Liver (tissue), 3 donors: ENCODE results near the gene POLD2.

Experiments used
- SP1 ChIP-seq: IDR thresholded peaks from 2 replicates; pipeline ENCODE4 v1.6.1; 2018; ENCODE audit warnings: antibody characterized with exemption, mild to moderate bottlenecking
- TF ChIP-seq, protein P1 (sequence below): fragments of 150-350 bp; IDR thresholded peaks from 2 replicates; pipeline ENCODE4 v1.5.1; 2017; ENCODE audit warnings: improper control_type of control experiment, low read depth, low read length; ENCODE audit not compliant: missing input control
- donor health status: healthy.
- donor health status: healthy.

DNA sequence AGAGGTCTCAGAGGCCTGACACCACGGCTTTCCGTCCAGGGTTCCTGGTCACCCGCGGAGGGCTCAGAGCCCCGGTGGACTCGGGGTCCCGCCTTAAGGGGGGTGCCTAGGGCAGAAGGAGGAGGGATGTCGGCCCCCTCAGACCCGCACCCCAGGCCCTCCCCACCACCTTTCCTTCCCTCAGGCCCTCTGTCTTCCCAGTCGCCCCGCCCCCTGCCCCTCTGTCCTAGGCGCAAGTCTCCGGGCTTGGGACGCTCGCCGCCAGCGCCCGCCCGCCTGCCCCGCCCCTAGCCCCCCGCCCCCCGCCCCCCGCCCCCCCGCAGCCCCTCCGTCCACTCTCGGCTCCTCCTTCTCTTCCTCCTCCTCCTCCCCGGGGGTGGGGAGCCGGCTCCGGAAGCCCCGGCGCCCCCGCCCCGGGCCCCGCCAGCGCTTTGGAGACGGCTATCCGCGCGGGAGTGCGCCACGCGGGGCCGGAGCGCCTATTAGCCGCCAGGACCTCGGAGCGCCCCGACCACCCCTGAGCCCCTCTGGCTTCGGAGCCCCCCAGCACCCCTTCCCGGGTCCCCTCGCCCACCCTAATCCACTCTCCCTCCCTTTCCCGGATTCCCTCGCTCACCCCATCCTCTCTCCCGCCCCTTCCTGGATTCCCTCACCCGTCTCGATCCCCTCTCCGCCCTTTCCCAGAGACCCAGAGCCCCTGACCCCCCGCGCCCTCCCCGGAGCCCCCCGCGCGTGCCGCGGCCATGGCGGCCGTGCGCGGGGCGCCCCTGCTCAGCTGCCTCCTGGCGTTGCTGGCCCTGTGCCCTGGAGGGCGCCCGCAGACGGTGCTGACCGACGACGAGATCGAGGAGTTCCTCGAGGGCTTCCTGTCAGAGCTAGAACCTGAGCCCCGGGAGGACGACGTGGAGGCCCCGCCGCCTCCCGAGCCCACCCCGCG lies 19.2 kb downstream of the POLD2 start, which contains the start of gene AEBP1:
- TF ChIP-seq, protein P1, sequence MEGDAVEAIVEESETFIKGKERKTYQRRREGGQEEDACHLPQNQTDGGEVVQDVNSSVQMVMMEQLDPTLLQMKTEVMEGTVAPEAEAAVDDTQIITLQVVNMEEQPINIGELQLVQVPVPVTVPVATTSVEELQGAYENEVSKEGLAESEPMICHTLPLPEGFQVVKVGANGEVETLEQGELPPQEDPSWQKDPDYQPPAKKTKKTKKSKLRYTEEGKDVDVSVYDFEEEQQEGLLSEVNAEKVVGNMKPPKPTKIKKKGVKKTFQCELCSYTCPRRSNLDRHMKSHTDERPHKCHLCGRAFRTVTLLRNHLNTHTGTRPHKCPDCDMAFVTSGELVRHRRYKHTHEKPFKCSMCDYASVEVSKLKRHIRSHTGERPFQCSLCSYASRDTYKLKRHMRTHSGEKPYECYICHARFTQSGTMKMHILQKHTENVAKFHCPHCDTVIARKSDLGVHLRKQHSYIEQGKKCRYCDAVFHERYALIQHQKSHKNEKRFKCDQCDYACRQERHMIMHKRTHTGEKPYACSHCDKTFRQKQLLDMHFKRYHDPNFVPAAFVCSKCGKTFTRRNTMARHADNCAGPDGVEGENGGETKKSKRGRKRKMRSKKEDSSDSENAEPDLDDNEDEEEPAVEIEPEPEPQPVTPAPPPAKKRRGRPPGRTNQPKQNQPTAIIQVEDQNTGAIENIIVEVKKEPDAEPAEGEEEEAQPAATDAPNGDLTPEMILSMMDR = no peak
- no peak for TF ChIP-seq SP1
